Measurements from ENCODE around the gene CFAP46.
A peak's percentile ranks its signal among the peaks of the same experiment; 100 is the strongest.
"Not testable (repeated sequence)": the region's sequence is repeated elsewhere in the genome, so short reads cannot be mapped to it uniquely, and the experiment has no call there.

Gene CFAP46

DNA sequence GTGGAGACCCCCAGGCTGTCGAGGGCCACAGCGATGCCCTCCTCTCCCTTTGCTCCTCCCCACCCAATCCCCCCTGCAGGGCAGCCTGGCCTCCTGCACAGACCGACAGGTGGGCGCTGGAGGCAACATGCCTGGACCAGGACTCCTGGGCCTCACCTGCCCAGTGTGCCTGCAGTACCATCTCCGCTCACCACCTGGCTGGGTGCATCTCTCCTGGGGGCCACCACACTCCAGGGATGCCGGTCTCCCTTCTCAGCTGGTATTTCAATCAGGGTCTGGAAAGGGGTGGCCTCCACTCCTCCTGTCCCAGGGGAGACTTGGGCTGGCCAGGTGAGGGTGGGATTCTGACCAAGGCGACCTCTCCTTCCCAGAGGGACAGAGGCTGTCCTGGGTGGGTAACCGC lies 17.2 kb upstream of the CFAP46 start:
- H3K36me3 Mint-ChIP-seq: no peaks in the 10 kb centered on the region
- H3K9me3 Mint-ChIP-seq: no peaks in the 10 kb centered on the region
- peaks cover 15% of the 10 kb centered on the region for H3K4me1 Mint-ChIP-seq
- no peaks in the 10 kb centered on the region for H3K27me3 Mint-ChIP-seq
- no peak overlapping the region for H3K4me3 Mint-ChIP-seq
- H3K27ac Mint-ChIP-seq: no peak overlapping the region

DNA sequence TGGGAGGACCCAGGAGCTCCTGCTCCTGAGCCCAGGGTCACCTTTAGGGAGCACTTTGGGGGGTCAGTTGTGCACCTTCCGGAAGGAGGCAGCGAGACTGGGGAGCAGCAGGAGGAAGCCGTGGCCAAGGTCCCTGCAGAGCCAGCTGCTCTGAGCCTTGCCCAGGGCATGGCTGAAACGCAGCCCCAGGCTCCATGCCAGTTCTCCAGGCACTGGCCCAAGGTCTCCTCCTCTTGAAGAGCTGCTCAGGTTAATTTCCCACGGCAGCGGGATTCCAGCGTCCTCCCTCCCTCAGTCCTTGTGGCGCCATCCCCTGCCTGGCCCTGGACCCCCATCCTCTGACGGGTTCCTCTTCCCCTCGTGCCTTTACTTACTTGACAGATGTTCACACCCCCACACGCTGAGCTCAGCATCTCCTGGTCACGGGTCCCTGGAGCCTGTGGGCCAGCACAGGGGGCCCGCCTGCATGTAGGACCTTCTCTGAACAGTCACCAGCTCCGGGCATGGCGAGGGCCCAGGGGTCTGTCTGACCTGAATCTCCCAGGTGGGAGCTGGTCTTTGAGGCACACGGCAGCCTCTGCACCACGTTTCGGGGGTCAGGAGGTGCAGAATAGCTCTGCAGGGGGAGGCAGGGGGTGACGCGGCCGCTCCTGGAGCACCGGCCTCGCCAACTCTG lies 16.7 kb upstream of the CFAP46 start:
- Mint-ChIP-seq H3K9me3 (no peaks in the 10 kb centered on the region), H3K4me3 (no peak overlapping the region), H3K27ac (no peak overlapping the region), H3K4me1 (peaks cover 15% of the 10 kb centered on the region), H3K36me3 (no peaks in the 10 kb centered on the region), H3K27me3 (no peaks in the 10 kb centered on the region)

DNA sequence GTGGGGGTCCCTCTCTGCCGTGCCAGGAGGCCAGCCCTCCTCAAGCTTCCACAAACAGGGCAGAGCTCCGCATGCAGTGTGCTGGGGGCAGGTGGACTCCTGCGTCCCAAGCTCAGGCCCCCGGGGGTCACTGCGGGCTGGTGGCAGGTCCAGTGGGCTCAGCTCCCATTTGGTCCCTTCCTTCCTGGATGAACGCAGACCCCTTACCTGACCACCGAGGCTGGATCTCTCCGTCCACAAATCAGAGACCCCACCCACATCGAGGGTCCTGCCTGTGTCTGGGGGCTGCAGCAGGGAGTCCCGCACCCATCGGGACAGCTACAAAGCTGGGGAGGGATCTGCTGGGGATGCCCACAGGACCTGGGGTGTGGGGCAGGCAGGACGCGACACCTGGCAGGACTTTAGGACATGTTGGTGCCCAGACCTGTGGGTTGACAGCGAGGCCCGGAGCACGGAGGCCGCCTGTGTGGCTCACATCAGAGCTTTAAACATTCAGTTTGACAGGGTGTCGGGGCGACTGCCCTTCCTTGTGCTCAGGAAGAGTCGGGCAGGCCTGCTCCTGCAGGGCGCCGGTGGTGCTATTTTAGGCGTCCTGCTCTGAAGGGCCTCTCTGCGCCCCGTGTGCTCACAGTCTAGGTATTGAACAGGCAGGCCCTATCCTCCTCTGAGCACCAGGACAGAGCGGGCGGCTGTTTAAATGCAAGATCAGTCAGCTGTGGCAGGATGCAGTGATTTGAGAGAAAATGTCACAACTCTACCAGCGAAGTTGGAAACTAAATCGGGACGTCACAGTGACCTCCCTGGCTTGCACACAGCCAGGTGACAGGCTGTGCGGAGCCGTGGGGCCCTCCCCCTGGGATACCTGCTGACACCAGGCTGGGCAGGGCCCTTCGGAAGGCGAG lies 15.9 kb upstream of the CFAP46 start:
- H3K27me3 Mint-ChIP-seq: no peaks in the 10 kb centered on the region
- no peak overlapping the region for H3K27ac Mint-ChIP-seq
- no peaks in the 10 kb centered on the region for H3K36me3 Mint-ChIP-seq
- H3K4me3 Mint-ChIP-seq: no peak overlapping the region
- peaks cover 15% of the 10 kb centered on the region for H3K4me1 Mint-ChIP-seq
- no peaks in the 10 kb centered on the region for H3K9me3 Mint-ChIP-seq

DNA sequence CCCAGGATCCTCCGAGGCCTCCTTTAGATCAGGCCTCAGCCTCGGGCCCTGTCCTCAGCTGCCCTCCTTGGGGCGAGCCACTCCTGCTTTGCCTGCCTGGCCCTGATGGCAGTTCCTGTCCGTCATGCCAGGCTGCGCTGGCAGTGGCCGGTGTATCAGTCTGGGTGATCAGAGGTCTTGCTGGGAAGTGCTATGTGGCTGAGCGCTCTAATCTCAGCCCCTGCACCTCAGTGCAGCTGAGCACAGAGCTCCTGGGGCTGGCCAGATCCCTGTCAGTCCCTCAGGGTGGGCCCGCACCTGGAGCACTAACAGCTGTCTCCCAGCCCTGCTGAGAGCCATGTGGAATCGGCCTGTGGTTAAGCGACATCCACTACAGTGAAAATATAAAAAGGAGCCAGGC lies 14.8 kb upstream of the CFAP46 start:
- no peaks in the 10 kb centered on the region for H3K27me3 Mint-ChIP-seq
- no peak overlapping the region for H3K4me3 Mint-ChIP-seq
- no peak overlapping the region for H3K27ac Mint-ChIP-seq
- H3K9me3 Mint-ChIP-seq: no peaks in the 10 kb centered on the region
- no peaks in the 10 kb centered on the region for H3K36me3 Mint-ChIP-seq
- H3K4me1 Mint-ChIP-seq: peaks cover 4% of the 10 kb centered on the region

DNA sequence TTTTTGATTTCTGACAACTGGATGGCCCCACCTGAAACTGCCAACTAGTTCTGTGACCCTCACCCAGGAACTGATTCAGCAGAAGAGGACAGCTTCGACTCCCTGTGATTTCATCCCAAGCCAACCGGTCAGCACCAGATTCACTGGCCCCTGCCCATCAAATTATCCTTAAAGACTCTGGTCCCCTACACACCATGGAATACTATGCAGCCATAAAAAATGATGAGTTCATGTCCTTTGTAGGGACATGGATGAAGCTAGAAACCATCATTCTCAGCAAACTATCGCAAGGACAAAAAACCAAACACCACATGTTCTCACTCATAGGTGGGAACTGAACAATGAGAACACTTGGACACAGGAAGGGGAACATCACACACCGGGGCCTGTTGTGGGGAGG lies 13.9 kb upstream of the CFAP46 start:
- not testable (repeated sequence) for H3K36me3 Mint-ChIP-seq

DNA sequence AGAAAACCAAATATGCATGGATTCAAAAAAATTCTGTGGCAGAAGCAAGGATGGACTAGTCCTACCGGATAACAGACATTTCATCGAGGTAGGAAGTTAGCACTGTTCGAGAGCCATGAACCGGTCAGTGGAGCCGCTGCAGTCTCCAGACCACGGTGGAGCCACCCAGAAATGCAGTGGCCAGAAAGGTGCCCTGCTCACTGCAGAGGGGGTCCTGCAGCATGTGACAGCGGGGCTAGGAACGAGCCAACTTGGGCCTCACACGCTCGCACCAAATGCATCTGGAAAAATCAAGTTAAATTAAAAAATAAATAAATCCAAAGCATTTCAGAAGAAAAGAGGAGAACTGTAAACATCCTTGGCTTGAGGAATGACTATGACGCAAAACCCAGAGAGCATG lies 13.1 kb upstream of the CFAP46 start:
- peaks cover 1% of the 10 kb centered on the region for H3K27me3 Mint-ChIP-seq
- H3K36me3 Mint-ChIP-seq: no peaks in the 10 kb centered on the region
- no peak overlapping the region for H3K4me3 Mint-ChIP-seq
- no peaks in the 10 kb centered on the region for H3K4me1 Mint-ChIP-seq
- no peaks in the 10 kb centered on the region for H3K9me3 Mint-ChIP-seq
- H3K27ac Mint-ChIP-seq: no peak overlapping the region

More for the DNA sequence above, 13.9 kb upstream of the CFAP46 start:
- not testable (repeated sequence) for H3K27ac Mint-ChIP-seq, H3K9me3 Mint-ChIP-seq, H3K4me3 Mint-ChIP-seq, H3K4me1 Mint-ChIP-seq, H3K27me3 Mint-ChIP-seq

DNA sequence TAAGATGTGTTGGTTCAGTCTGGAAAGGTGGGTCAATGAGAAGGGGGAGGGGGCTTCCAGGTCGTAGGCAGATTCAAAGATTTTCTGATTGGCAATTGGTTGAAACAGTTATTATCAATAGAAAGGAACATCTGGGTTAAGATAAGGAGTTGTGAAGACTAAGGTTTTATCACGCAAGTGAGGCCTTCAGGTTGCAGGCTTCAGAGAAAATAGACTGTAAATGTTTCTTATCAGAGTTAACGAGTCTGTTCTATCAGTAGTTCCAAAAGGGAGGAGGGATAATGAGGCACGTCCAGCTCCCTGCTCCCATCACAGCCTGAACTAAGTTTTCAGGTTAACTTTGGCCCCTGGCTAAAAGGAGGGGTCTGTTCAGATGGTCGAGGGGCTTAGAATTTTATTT lies 11.1 kb upstream of the CFAP46 start:
- no peak overlapping the region for H3K4me3 Mint-ChIP-seq
- no peaks in the 10 kb centered on the region for H3K36me3 Mint-ChIP-seq
- no peak overlapping the region for H3K27ac Mint-ChIP-seq
- peaks cover 11% of the 10 kb centered on the region for H3K27me3 Mint-ChIP-seq
- H3K9me3 Mint-ChIP-seq: no peaks in the 10 kb centered on the region
- no peaks in the 10 kb centered on the region for H3K4me1 Mint-ChIP-seq

DNA sequence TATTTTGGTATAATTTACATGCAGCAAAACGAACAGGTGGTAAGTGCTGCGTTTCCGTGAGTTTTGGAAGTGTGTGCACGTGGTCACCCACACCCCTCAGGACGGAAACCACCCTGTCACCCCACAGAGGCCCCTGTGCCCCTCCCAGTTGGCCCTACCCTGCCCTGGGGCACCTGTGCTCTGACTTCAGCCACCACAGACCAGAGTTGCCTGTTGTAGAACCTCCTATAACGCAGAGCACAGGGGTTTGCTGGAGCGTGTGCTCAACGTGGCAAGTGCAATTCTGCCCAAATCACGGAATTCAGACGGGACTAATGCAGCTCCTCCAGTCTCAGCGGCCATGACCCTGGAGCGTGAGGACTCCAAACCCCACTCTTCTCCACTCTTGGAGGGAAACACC lies 9.6 kb upstream of the CFAP46 start:
- H3K27ac Mint-ChIP-seq: no peak overlapping the region
- H3K4me1 Mint-ChIP-seq: no peaks in the 10 kb centered on the region
- H3K4me3 Mint-ChIP-seq: no peak overlapping the region
- no peaks in the 10 kb centered on the region for H3K36me3 Mint-ChIP-seq
- peaks cover 11% of the 10 kb centered on the region for H3K27me3 Mint-ChIP-seq
- no peaks in the 10 kb centered on the region for H3K9me3 Mint-ChIP-seq

DNA sequence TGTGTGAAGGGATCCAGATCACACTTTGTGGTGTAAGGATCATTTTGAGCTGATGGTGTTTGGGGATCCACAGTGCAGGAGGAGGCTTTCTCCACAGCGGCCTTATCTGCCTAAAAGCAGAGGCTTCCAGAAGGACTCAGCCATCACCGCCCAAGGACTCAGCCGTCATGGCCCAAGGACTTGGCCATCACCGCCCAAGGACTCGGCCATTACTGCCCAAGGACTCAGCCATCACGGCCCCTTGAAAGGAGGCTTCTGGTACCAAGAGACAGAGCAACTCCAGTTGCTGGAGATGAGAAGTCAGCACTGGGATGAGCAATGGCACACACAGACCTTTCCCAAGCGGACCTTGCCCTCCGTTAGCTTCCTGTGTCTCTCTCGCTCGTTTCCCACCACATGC lies 6.0 kb upstream of the CFAP46 start:
- Mint-ChIP-seq H3K9me3 (no peaks in the 10 kb centered on the region), H3K27ac (no peak overlapping the region), H3K4me1 (no peaks in the 10 kb centered on the region), H3K4me3 (no peak overlapping the region), H3K36me3 (no peaks in the 10 kb centered on the region), H3K27me3 (peaks cover 21% of the 10 kb centered on the region)

DNA sequence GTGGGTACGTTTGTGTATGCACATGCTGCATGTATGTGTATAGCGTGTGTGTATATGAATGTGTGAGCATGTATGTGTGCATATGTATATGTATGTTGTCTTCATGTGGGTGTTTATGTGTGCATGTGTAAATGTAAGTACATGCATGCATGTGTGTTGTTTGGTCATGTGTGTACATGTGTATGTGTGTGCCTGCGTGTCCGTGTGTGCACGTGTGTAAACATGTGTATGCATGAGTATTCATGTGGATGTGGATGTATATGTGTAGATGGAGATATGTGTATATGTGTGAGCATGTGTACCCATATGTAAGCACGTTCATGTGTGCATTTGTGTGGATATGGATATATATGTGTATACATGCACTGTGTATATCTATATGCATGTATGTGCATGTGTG lies 5.5 kb upstream of the CFAP46 start:
- H3K4me1 Mint-ChIP-seq: peaks cover 1% of the 10 kb centered on the region
- H3K4me3 Mint-ChIP-seq: no peak overlapping the region
- no peaks in the 10 kb centered on the region for H3K9me3 Mint-ChIP-seq
- no peaks in the 10 kb centered on the region for H3K36me3 Mint-ChIP-seq
- H3K27ac Mint-ChIP-seq: no peak overlapping the region
- peaks cover 22% of the 10 kb centered on the region for H3K27me3 Mint-ChIP-seq

DNA sequence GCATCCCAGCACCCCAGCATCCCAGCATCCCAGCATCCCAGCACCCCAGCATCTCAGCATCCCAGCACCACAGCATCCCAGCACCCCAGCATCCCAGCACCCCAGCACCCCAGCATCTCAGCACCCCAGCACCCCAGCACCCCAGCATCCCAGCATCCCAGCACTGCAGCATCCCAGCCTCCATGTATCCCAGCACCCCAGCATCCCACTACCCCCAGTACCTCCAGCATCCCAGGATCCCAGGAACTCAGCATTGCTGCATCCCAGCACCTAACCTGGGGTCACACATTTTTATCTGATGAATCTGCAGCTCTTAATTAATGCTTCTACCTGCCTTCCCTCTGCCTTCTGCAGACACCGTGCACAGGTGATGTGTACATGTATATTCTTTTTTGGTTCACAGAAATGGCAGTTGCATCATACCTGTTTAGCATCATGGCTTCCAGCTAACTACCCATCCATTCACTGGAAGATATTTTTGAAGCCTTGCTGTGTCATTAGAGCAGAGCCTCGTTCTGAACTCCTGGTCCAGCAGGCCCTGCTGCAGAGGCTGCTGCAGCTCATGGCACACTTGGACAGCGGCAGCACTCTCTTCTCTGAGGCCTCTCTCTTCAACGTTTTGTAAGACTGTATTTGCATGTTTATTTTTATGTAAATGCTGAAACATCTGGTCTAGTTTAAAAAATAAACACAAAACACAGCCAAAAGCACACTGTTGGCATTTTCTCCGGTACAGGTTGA lies 4.6 kb upstream of the CFAP46 start:
- H3K4me3 Mint-ChIP-seq: no peak overlapping the region
- no peaks in the 10 kb centered on the region for H3K9me3 Mint-ChIP-seq
- H3K27ac Mint-ChIP-seq: no peak overlapping the region
- H3K27me3 Mint-ChIP-seq: peaks cover 24% of the 10 kb centered on the region
- peaks cover 5% of the 10 kb centered on the region for H3K4me1 Mint-ChIP-seq
- no peaks in the 10 kb centered on the region for H3K36me3 Mint-ChIP-seq

DNA sequence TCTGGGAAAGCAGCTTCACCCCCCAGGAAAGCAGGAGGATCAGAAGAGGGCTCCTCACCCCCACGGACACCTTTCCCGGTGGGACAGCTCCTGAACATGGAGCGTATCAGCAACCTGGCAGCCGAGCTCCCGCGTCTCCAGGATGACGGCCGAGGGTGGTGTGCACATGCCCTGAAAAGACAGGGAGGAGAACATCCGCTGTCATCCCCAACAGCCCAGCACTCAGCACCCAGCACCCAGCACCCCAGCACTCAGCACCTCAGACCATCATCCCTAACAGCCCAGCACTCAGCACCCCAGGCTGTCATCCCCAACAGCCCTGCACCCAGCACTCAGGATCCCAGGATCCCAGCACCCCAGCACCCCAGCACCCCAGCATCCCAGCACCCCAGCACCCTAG lies 3.9 kb upstream of the CFAP46 start:
- no peaks in the 10 kb centered on the region for H3K9me3 Mint-ChIP-seq
- peaks cover 30% of the 10 kb centered on the region for H3K27me3 Mint-ChIP-seq
- H3K4me3 Mint-ChIP-seq: no peak overlapping the region
- no peak overlapping the region for H3K27ac Mint-ChIP-seq
- H3K36me3 Mint-ChIP-seq: no peaks in the 10 kb centered on the region
- peaks cover 5% of the 10 kb centered on the region for H3K4me1 Mint-ChIP-seq

DNA sequence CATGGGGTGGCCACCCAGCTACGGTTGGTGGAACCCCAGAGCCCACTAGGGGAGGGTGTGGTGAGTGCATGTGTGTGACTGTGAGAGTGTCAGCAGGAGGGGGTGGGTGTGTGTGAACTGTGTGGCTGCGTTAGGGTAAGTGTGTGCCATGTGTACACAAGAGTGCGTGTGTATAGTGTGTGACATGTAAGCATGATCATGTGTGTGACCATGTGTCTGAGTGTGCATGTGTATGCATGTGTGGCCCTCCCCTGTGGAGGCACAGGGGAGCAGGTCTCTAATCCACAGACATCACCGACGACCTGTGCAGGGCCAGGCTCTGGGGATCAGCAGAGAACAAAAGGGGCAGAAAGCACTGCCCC lies 3.5 kb upstream of the CFAP46 start:
- Mint-ChIP-seq H3K27me3 (peaks cover 31% of the 10 kb centered on the region), H3K4me1 (peaks cover 5% of the 10 kb centered on the region)

DNA sequence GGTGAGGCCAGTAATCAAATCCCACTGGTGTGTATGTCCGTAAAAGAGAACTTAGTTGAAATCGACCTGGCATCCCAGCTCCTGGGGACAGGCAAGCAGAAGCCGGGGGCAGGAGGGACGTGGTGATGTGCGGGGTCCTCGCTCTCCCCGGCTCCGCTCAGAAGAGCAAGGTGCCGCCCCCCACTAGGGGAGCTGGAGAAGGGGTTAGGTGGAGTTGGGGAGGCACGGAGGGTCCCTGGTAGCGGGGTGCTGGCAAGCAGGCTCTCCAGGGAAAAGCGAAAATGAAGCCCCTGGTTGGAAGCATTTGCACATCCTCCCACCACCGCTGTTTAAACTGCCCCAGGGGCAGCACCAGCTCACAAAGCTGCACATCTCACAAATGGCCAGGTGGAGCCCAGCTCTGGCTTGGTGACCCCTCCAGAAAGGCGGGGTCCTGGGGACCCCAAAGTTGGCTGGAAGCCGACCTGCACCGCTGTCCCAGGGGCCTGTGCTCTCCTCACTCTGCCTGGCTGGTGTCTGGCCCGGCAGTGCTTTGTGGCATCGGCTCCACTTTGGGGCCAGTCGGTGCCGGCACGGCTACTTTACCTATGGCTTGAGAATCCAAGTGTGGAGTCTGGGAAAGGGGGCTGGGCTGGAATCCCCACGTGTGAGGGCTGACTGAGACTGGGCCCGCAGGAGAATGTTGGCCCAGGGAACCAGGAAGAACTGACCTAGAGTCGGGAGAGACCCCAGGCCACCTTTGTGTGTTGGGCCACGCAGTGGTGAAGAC lies 2.9 kb upstream of the CFAP46 start:
- no peak overlapping the region for H3K4me3 Mint-ChIP-seq
- peak overlapping the region; percentile 38 for H3K27ac Mint-ChIP-seq
- H3K4me1 Mint-ChIP-seq: peaks cover 5% of the 10 kb centered on the region
- H3K36me3 Mint-ChIP-seq: no peaks in the 10 kb centered on the region
- no peaks in the 10 kb centered on the region for H3K9me3 Mint-ChIP-seq
- H3K27me3 Mint-ChIP-seq: peaks cover 32% of the 10 kb centered on the region

More for the DNA sequence above, 3.5 kb upstream of the CFAP46 start:
- H3K36me3 Mint-ChIP-seq: no peaks in the 10 kb centered on the region
- H3K27ac Mint-ChIP-seq: peak overlapping the region; percentile 38
- no peak overlapping the region for H3K4me3 Mint-ChIP-seq
- H3K9me3 Mint-ChIP-seq: no peaks in the 10 kb centered on the region

DNA sequence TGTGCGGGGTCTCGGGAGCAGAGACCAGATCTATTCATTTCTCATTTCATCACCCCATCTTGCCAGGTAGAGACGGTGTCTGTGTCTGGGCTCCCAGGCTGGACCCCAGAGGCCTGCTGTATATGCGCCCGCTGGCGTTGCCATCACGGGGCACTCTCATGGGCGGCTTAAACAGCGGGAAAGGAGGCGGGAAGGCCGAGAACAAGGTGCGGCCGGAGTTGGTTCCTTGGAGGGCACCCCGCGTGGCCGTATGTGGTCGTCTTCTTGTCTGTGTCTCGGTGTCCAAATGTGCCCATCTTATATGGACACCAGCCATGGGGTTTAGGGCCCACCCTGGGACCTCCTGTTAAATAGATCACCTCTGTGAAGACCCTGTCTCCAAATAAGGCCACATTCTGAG lies 2.1 kb upstream of the CFAP46 start:
- peaks cover 33% of the 10 kb centered on the region for H3K27me3 Mint-ChIP-seq
- H3K27ac Mint-ChIP-seq: no peak overlapping the region
- H3K9me3 Mint-ChIP-seq: no peaks in the 10 kb centered on the region
- no peaks in the 10 kb centered on the region for H3K36me3 Mint-ChIP-seq
- H3K4me3 Mint-ChIP-seq: no peak overlapping the region
- peaks cover 5% of the 10 kb centered on the region for H3K4me1 Mint-ChIP-seq

All from activated naive CD4-positive, alpha-beta T cell treated with anti-CD3 and anti-CD28 coated beads, Interleukin-2, amount 50 U/mL, for 24 hours (primary cell).